ENCODE results near the gene PWP2. TPM values are rescaled to one million over a fixed set of nuclear protein-coding genes. Genes with fewer than 3 reads are reported as not detected.
A peak's percentile ranks its signal among the peaks of the same experiment; 100 is the strongest.

PWP2 gene
- total RNA-seq, 2 donors from 2014 or later, result 9.1 to 9.6 TPM

DNA sequence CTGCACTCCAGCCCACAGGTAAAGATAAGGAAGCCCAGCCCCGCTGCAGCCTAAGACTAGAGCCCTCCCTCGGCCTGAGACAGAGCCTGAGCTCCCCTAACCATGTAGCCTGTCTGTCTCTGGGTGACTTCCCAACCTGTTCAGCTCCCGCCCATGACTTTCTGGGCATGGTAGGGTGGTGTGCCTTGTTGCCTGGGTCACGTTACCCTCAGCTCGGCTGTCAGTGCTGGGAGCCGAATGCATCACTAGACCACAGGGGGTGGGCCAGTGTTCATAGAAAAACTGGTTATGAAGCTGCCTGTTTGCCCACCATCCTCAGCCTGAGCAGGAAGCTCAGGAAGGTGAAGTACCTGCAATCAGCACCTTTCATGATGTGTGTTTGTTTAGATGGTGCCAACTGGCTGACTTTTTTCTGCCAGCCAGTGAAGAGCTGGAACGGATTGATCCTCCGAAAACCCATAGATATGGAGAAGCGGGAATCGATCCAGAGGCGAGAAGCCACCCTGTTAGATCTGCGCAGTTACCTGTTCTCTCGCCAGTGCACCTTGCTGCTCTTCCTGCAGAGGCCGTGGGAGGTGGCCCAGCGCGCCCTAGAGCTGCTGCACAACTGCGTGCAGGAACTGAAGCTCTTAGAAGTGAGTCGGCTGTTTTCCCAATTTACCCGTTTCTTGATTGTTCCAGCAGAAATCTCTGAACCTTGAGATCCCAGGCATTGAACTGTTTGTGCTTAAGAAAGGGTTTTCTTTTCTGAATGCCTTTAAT lies 43.9 kb upstream of the PWP2 start:
- Histone ChIP-seq H3K4me3 (ENCODE audit: low read length) (no peak overlapping the region), H3K36me3 (ENCODE audit: control insufficient read depth, insufficient read depth, low read length) (peaks cover 43% of the 10 kb centered on the region), H3K27ac (ENCODE audit: low read depth, low read length) (no peak overlapping the region), H3K4me1 (ENCODE audit: control insufficient read depth, insufficient read depth, low read length) (no peaks in the 10 kb centered on the region), H3K27me3 (ENCODE audit: control insufficient read depth, insufficient read depth, low read length, poor library complexity, severe bottlenecking) (no peaks in the 10 kb centered on the region), H3K9ac (ENCODE audit: extremely low read depth, low read length, poor library complexity, severe bottlenecking) (no peak overlapping the region), H3K9me3 (ENCODE audit: control insufficient read depth, low read length) (no peaks in the 10 kb centered on the region)
- H3K4me3 Mint-ChIP-seq, result no peak overlapping the region
- peaks cover 31% of the 10 kb centered on the region for H3K36me3 Mint-ChIP-seq (ENCODE audit: low read depth)
- TF ChIP-seq, protein P1, sequence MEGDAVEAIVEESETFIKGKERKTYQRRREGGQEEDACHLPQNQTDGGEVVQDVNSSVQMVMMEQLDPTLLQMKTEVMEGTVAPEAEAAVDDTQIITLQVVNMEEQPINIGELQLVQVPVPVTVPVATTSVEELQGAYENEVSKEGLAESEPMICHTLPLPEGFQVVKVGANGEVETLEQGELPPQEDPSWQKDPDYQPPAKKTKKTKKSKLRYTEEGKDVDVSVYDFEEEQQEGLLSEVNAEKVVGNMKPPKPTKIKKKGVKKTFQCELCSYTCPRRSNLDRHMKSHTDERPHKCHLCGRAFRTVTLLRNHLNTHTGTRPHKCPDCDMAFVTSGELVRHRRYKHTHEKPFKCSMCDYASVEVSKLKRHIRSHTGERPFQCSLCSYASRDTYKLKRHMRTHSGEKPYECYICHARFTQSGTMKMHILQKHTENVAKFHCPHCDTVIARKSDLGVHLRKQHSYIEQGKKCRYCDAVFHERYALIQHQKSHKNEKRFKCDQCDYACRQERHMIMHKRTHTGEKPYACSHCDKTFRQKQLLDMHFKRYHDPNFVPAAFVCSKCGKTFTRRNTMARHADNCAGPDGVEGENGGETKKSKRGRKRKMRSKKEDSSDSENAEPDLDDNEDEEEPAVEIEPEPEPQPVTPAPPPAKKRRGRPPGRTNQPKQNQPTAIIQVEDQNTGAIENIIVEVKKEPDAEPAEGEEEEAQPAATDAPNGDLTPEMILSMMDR (conservative IDR thresholded peaks at IDR 0.05), result no peak
- no peaks in the 10 kb centered on the region for H3K9me3 Mint-ChIP-seq
- WGBS, 2 experiments (ENCODE audit: insufficient coverage in 1 of 2, insufficient read length in 1 of 2), result 95% methylated on average over 15 to 19 of the region's 19 CpGs
- H3K27ac Mint-ChIP-seq, result peak overlapping the region; percentile 65
- H3K27me3 Mint-ChIP-seq (ENCODE audit: insufficient read depth), result no peaks in the 10 kb centered on the region
- H3K4me1 Mint-ChIP-seq, result peaks cover 6% of the 10 kb centered on the region
- no peak for DNase-seq

DNA sequence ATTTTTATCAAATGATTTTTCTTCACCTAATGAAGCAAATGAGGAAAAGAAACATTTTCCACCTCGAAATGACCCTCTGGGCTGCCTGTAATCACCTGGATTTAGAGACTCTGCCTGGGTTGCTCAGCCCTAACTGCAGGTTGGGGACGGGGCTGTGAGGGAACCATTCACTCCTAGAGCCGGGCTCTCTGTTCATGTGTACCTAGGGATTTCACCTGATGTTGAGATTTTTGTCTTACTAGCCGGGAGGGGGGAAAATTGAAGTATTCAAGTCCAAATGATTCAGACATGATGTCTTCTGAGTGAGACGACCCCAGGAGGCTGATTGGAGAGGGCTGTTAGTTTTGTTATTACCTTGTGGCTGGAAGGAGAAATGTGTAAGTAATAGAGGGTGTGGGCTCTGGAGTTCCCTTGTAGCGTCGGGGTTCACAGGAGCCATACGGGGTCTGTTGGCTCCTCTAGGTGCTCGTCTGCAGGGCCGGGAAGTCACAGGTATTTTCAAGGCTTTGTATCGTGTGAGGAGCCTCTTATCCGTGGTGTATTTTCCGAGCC lies 42.3 kb upstream of the PWP2 start:
- peaks cover 6% of the 10 kb centered on the region for H3K4me1 Mint-ChIP-seq
- peaks cover 26% of the 10 kb centered on the region for H3K36me3 Mint-ChIP-seq (ENCODE audit: low read depth)
- no peak overlapping the region for H3K27ac ChIP-seq (ENCODE audit: low read depth, low read length)
- 95 to 98% methylated on average over 11 to 13 of the region's 13 CpGs for WGBS, 2 experiments (ENCODE audit: insufficient coverage in 1 of 2, insufficient read length in 1 of 2)
- H3K4me3 ChIP-seq (ENCODE audit: low read length), result no peak overlapping the region
- H3K9ac ChIP-seq (ENCODE audit: extremely low read depth, low read length, poor library complexity, severe bottlenecking), result no peak overlapping the region
- TF ChIP-seq, protein P1 (conservative IDR thresholded peaks at IDR 0.05), result no peak
- DNase-seq, result no peak
- peak overlapping the region; percentile 16 for H3K27ac Mint-ChIP-seq
- H3K27me3 Mint-ChIP-seq (ENCODE audit: insufficient read depth), result no peaks in the 10 kb centered on the region
- H3K4me1 ChIP-seq (ENCODE audit: control insufficient read depth, insufficient read depth, low read length), result no peaks in the 10 kb centered on the region
- H3K9me3 ChIP-seq (ENCODE audit: control insufficient read depth, low read length), result no peaks in the 10 kb centered on the region
- H3K36me3 ChIP-seq (ENCODE audit: control insufficient read depth, insufficient read depth, low read length), result peaks cover 37% of the 10 kb centered on the region
- no peak overlapping the region for H3K4me3 Mint-ChIP-seq
- H3K27me3 ChIP-seq (ENCODE audit: control insufficient read depth, insufficient read depth, low read length, poor library complexity, severe bottlenecking), result no peaks in the 10 kb centered on the region
- no peaks in the 10 kb centered on the region for H3K9me3 Mint-ChIP-seq

DNA sequence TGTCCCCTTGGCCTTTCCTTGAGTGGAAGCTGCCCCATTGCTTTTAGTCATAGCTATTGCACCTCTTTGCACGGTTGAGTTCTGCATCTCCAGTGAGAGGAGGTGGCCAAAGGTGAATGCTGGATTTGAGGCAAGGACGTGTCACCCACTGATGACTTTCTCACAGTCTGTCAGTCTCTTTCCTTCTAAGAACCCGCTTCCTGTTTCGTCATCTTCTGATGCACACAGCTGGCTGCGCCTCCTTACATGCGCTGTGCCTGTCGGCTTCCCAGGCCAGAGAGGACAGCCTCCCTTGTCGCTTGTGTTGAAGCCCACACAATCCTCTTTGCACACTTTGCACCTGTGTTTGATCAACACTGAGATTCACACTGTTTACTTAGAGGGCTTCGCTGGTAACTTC lies 41.8 kb upstream of the PWP2 start:
- Histone ChIP-seq H3K27ac (ENCODE audit: low read depth, low read length) (no peak overlapping the region), H3K9me3 (ENCODE audit: control insufficient read depth, low read length) (no peaks in the 10 kb centered on the region), H3K9ac (ENCODE audit: extremely low read depth, low read length, poor library complexity, severe bottlenecking) (no peak overlapping the region), H3K4me3 (ENCODE audit: low read length) (no peak overlapping the region), H3K4me1 (ENCODE audit: control insufficient read depth, insufficient read depth, low read length) (no peaks in the 10 kb centered on the region), H3K36me3 (ENCODE audit: control insufficient read depth, insufficient read depth, low read length) (peaks cover 39% of the 10 kb centered on the region), H3K27me3 (ENCODE audit: control insufficient read depth, insufficient read depth, low read length, poor library complexity, severe bottlenecking) (no peaks in the 10 kb centered on the region)
- H3K27me3 Mint-ChIP-seq (ENCODE audit: insufficient read depth), result no peaks in the 10 kb centered on the region
- H3K36me3 Mint-ChIP-seq (ENCODE audit: low read depth), result peaks cover 27% of the 10 kb centered on the region
- H3K9me3 Mint-ChIP-seq, result no peaks in the 10 kb centered on the region
- no peak overlapping the region for H3K4me3 Mint-ChIP-seq
- 95 to 100% methylated on average over 7 to 9 of the region's 9 CpGs for WGBS, 2 experiments (ENCODE audit: insufficient coverage in 1 of 2, insufficient read length in 1 of 2)
- H3K27ac Mint-ChIP-seq, result peak overlapping the region; percentile 84
- DNase-seq, result no peak
- TF ChIP-seq, protein P1 (conservative IDR thresholded peaks at IDR 0.05), result no peak
- peaks cover 6% of the 10 kb centered on the region for H3K4me1 Mint-ChIP-seq

Measured in endodermal cell (in vitro differentiated cells).